Ishikawa (cell line): Measurements from ENCODE around the gene CRB3.

Experiments
- CEBPB ChIP-seq: IDR thresholded peaks from 2 replicates; pipeline ENCODE4 v1.6.1; 2012
- CREB1 ChIP-seq: IDR thresholded peaks from 2 replicates; pipeline ENCODE4 v1.6.1; 2012; ENCODE audit warnings: low read depth
- EGR1 ChIP-seq: IDR thresholded peaks from 2 replicates; pipeline ENCODE4 v1.6.1; 2012
- EP300 ChIP-seq: IDR thresholded peaks from 2 replicates; pipeline ENCODE4 v1.6.1; 2012; ENCODE audit warnings: borderline replicate concordance
- FOXM1 ChIP-seq: IDR thresholded peaks from 2 replicates; pipeline ENCODE4 v1.6.1; 2012; ENCODE audit warnings: low read depth, borderline replicate concordance
- MAX ChIP-seq: IDR thresholded peaks from 2 replicates; pipeline ENCODE4 v1.6.1; 2012
- NFIC ChIP-seq: IDR thresholded peaks from 2 replicates; pipeline ENCODE4 v1.6.1; 2012
- RAD21 ChIP-seq: IDR thresholded peaks from 2 replicates; pipeline ENCODE4 v1.6.1; 2012; ENCODE audit warnings: low read depth
- REST ChIP-seq: IDR thresholded peaks from 2 replicates; pipeline ENCODE4 v1.6.1; 2012; ENCODE audit warnings: low read depth, mild to moderate bottlenecking
- TAF1 ChIP-seq: IDR thresholded peaks from 2 replicates; pipeline ENCODE4 v1.6.1; 2012; ENCODE audit warnings: low read depth, mild to moderate bottlenecking
- TCF12 ChIP-seq: IDR thresholded peaks from 2 replicates; pipeline ENCODE4 v1.6.1; 2012; ENCODE audit warnings: low read depth
- TEAD4 ChIP-seq: IDR thresholded peaks from 2 replicates; pipeline ENCODE4 v1.6.1; 2012
- YY1 ChIP-seq: IDR thresholded peaks from 2 replicates; pipeline ENCODE4 v1.6.1; 2012; ENCODE audit warnings: low read depth
- ZBTB7A ChIP-seq: IDR thresholded peaks from 2 replicates; pipeline ENCODE4 v1.6.1; 2012; ENCODE audit warnings: low read depth
- TF ChIP-seq, protein P1 (sequence below): IDR thresholded peaks from 2 replicates; pipeline ENCODE4 v1.6.1; 2012

Gene CRB3

DNA sequence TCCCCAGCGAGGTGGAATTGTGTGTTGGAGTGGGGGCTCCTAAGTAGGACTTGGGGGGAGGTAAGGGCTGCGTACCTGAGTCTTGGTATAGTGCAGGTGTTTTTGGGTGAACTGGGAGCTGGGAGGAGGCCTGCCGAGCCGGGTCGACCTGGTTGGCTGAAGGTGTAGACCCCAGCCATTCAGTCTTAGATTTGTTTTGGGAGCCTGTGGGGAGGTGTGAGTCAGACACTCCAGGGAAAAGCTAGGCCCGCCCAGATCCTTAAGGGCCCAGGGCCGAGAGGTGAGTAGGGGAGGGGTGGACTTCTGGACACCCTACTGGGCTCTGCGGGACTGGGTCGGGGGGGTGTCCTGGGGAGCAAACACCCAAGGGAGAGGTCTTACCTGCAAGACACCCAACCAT is 935 bp downstream of the CRB3 start:
- no peak for TF ChIP-seq TCF12
- no peak for TF ChIP-seq CREB1
- no peak for TF ChIP-seq MAX
- no peak for TF ChIP-seq FOXM1
- TF ChIP-seq TEAD4 = no peak
- no peak for TF ChIP-seq REST
- TF ChIP-seq ZBTB7A = no peak
- TF ChIP-seq, protein P1, sequence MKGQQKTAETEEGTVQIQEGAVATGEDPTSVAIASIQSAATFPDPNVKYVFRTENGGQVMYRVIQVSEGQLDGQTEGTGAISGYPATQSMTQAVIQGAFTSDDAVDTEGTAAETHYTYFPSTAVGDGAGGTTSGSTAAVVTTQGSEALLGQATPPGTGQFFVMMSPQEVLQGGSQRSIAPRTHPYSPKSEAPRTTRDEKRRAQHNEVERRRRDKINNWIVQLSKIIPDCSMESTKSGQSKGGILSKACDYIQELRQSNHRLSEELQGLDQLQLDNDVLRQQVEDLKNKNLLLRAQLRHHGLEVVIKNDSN = no peak
- no peak for TF ChIP-seq NFIC
- TF ChIP-seq YY1 = no peak
- TF ChIP-seq EP300 = no peak

DNA sequence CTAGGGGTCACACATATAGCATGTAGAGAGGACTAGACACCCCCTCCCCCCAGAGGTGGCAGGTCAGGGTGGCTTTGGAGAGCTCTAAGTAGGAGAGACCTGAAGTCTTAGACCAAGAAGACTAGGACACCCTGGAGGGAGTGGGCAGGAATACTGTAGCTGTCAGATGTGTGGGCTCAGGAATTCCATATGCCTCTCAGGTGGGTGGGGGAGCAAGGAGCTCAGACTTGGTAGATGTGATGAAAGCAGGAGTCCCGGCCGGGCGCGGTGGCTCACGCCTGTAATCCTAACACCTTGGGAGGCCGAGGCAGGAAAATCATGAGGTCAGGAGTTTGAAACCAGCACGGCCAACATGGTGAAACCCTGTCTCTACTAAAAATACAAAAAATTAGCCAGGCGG is 1.6 kb downstream of the CRB3 start:
- no peak for TF ChIP-seq EGR1
- TF ChIP-seq, protein P1 = no peak
- no peak for TF ChIP-seq CEBPB
- TF ChIP-seq CREB1 = no peak
- no peak for TF ChIP-seq TCF12
- TF ChIP-seq YY1 = no peak
- TF ChIP-seq RAD21 = no peak
- no peak for TF ChIP-seq NFIC
- no peak for TF ChIP-seq TEAD4
- TF ChIP-seq MAX = no peak

- TF ChIP-seq TCF12 (no peak), EGR1 (no peak), FOXM1 (no peak), NFIC (no peak), ZBTB7A (no peak), TAF1 (no peak), MAX (no peak)
These were observed 2.6 kb downstream of the CRB3 start for GRCh38 chr19:6466526-6467248.

- TF ChIP-seq, protein P1 = no peak
- TF ChIP-seq ZBTB7A = no peak
- TF ChIP-seq REST = no peak
- TF ChIP-seq CEBPB = no peak
- TF ChIP-seq EGR1 = no peak
These were observed 3.3 kb downstream of the CRB3 start for GRCh38 chr19:6467384-6467783.

DNA sequence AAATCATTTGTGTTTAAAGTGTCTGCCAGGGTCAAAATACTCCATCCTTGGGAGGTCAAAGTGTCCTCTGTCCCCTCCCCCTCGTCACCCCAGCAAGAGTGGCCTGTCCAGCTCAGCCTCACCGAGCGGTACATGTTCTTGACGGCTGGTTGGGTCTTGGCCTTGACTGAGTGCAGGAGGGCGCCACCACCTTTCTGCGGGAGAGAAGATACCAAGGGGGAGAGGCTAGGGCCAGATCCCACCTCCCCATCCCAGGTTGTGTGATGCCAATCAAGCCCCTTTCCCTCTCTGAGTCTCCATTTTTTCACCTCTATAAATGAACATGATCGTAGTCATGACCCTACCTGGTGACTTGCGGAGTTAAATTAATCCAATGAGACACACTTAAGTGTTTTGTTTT is 6.1 kb downstream of the CRB3 start:
- TF ChIP-seq YY1 (no peak), CEBPB (no peak), FOXM1 (no peak), REST (no peak), NFIC (no peak), EP300 (no peak), TCF12 (no peak), EGR1 (no peak), RAD21 (no peak), TAF1 (no peak), MAX (no peak), CREB1 (no peak), ZBTB7A (no peak), TEAD4 (no peak)
- TF ChIP-seq, protein P1 = no peak
